ENCODE measurements around the gene FRAS1.
"Not testable (repeated sequence)": the region's sequence is repeated elsewhere in the genome, so short reads cannot be mapped to it uniquely, and the experiment has no call there.

The FRAS1 gene

GRCh38 chr4:78484574-78484973 lies 427.5 kb downstream of the FRAS1 start:
- DNase-seq (ENCODE audit: low read depth in 1 of 2, low spot score in 1 of 2), result no peak

- DNase-seq (ENCODE audit: low read depth in 1 of 2, low spot score in 1 of 2), result no peak
Measured at GRCh38 chr4:78493731-78494130, 436.6 kb downstream of the FRAS1 start.

- no peak for DNase-seq (ENCODE audit: low read depth in 1 of 2, low spot score in 1 of 2)
Measured at GRCh38 chr4:78496021-78496643, 439.0 kb downstream of the FRAS1 start.

GRCh38 chr4:78506260-78506659 lies 449.1 kb downstream of the FRAS1 start:
- DNase-seq (ENCODE audit: low read depth in 1 of 2, low spot score in 1 of 2), result not testable (repeated sequence)

- no peak for DNase-seq (ENCODE audit: low read depth in 1 of 2, low spot score in 1 of 2)
Measured at GRCh38 chr4:78509043-78509442, 451.9 kb downstream of the FRAS1 start.

- DNase-seq (ENCODE audit: low read depth in 1 of 2, low spot score in 1 of 2), result no peak
Measured at GRCh38 chr4:78510108-78510507, 453.0 kb downstream of the FRAS1 start.

GRCh38 chr4:78510681-78511080 lies 453.6 kb downstream of the FRAS1 start:
- DNase-seq (ENCODE audit: low read depth in 1 of 2, low spot score in 1 of 2), result no peak

GRCh38 chr4:78512357-78512920 lies 455.3 kb downstream of the FRAS1 start:
- DNase-seq (ENCODE audit: low read depth in 1 of 2, low spot score in 1 of 2), result no peak

- DNase-seq (ENCODE audit: low read depth in 1 of 2, low spot score in 1 of 2), result no peak
Measured at GRCh38 chr4:78513411-78513975, 456.4 kb downstream of the FRAS1 start.

GRCh38 chr4:78517050-78517652 lies 460.0 kb downstream of the FRAS1 start:
- no peak for DNase-seq (ENCODE audit: low read depth in 1 of 2, low spot score in 1 of 2)

GRCh38 chr4:78518561-78518960 lies 461.4 kb downstream of the FRAS1 start:
- no peak for DNase-seq (ENCODE audit: low read depth in 1 of 2, low spot score in 1 of 2)

GRCh38 chr4:78519962-78520361 lies 462.8 kb downstream of the FRAS1 start:
- DNase-seq (ENCODE audit: low read depth in 1 of 2, low spot score in 1 of 2), result no peak

GRCh38 chr4:78520808-78521226 lies 463.7 kb downstream of the FRAS1 start:
- no peak for DNase-seq (ENCODE audit: low read depth in 1 of 2, low spot score in 1 of 2)

- DNase-seq (ENCODE audit: low read depth in 1 of 2, low spot score in 1 of 2), result no peak
Measured at GRCh38 chr4:78524009-78524408, 466.9 kb downstream of the FRAS1 start.

GRCh38 chr4:78525559-78525958 lies 468.4 kb downstream of the FRAS1 start:
- no peak for DNase-seq (ENCODE audit: low read depth in 1 of 2, low spot score in 1 of 2)

- DNase-seq (ENCODE audit: low read depth in 1 of 2, low spot score in 1 of 2), result no peak
Measured at GRCh38 chr4:78527103-78527502, 470.0 kb downstream of the FRAS1 start.

GRCh38 chr4:78527555-78527954 lies 470.4 kb downstream of the FRAS1 start:
- DNase-seq (ENCODE audit: low read depth in 1 of 2, low spot score in 1 of 2), result no peak

- DNase-seq (ENCODE audit: low read depth in 1 of 2, low spot score in 1 of 2), result no peak
Measured at GRCh38 chr4:78528327-78528726, 471.2 kb downstream of the FRAS1 start.

GRCh38 chr4:78529569-78530209 lies 472.6 kb downstream of the FRAS1 start:
- DNase-seq (ENCODE audit: low read depth in 1 of 2, low spot score in 1 of 2), result no peak

GRCh38 chr4:78532046-78532445 lies 474.9 kb downstream of the FRAS1 start:
- no peak for DNase-seq (ENCODE audit: low read depth in 1 of 2, low spot score in 1 of 2)

GRCh38 chr4:78533854-78534253 lies 476.7 kb downstream of the FRAS1 start:
- DNase-seq (ENCODE audit: low read depth in 1 of 2, low spot score in 1 of 2), result no peak

Data from stimulated activated CD4-positive, alpha-beta T cell treated with anti-CD3 and anti-CD28 coated beads, Interleukin-15, amount 100 ng/mL, for 1 hour (primary cell).